GM12875 (cell line): ENCODE measurements around the gene KANSL2.
"Not testable (repeated sequence)": the region's sequence is repeated elsewhere in the genome, so short reads cannot be mapped to it uniquely, and the experiment has no call there.

Experiments used
- H3K4me3 ChIP-seq: one replicate; pipeline ENCODE4 v1.5.1; 2011; ENCODE audit warnings: low read depth, low read length, control low read depth
- TF ChIP-seq, protein P1 (sequence below): IDR thresholded peaks from 2 replicates; pipeline ENCODE4 v1.5.1; 2011; ENCODE audit warnings: low read depth, mild to moderate bottlenecking, control low read depth, inconsistent platforms, low read length, moderate library complexity, borderline replicate concordance; ENCODE audit not compliant: insufficient read depth

The KANSL2 gene

DNA sequence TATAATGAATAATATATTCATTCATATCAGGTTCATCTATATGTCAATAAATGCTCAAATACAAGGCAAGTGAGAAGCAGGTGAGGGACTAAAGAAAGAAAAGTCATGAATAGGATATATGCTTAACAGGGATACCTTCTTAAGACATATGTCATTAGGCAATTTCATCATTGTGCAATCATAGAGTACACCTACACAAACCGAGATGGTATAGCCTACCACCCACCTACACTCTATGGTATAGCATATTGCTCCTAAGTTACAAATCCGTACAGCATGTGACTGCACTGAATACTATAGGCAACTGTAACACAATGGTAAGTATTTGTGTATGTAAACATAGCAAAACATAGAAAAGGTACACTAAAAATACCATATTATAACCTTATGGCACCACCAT is 39.0 kb downstream of the KANSL2 start:
- TF ChIP-seq, protein P1, sequence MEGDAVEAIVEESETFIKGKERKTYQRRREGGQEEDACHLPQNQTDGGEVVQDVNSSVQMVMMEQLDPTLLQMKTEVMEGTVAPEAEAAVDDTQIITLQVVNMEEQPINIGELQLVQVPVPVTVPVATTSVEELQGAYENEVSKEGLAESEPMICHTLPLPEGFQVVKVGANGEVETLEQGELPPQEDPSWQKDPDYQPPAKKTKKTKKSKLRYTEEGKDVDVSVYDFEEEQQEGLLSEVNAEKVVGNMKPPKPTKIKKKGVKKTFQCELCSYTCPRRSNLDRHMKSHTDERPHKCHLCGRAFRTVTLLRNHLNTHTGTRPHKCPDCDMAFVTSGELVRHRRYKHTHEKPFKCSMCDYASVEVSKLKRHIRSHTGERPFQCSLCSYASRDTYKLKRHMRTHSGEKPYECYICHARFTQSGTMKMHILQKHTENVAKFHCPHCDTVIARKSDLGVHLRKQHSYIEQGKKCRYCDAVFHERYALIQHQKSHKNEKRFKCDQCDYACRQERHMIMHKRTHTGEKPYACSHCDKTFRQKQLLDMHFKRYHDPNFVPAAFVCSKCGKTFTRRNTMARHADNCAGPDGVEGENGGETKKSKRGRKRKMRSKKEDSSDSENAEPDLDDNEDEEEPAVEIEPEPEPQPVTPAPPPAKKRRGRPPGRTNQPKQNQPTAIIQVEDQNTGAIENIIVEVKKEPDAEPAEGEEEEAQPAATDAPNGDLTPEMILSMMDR: no peak
- no peak overlapping the region for H3K4me3 ChIP-seq

DNA sequence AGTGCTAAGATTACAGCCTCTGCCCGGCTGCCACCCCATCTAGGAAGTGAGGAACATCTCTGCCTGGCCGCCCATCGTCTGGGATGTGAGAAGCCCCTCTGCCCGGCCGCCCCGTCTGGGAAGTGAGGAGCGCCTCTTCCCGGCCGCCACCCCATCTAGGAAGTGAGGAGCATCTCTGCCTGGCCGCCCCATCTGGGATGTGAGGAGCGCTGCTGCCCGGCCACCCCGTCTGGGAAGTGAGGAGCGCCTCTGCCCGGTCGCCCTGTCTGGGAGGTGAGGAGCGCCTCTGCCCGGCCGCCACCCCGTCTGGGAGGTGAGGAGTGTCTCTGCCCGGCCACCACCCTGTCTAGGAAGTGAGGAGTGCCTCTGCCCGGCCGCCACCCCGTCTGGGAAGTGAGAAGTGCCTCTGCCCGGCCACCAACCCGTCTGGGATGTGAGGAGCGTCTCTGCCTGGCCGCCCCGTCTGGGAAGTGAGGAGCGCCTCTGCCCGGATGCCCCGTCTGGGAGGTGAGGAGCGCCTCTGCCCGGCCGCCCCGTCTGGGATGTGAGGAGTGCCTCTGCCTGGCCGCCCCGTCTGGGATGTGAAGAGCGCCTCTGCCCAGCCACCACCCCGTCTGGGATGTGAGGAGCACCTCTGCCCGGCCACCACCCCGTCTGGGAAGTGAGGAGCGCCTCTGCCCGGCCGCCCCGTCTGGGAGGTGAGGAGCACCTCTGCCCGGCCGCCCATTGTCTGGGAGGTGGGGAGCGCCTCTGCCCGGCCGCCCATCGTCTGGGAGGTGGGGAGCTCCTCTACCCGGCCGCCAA is 40.1 kb downstream of the KANSL2 start:
- not testable (repeated sequence) for H3K4me3 ChIP-seq

DNA sequence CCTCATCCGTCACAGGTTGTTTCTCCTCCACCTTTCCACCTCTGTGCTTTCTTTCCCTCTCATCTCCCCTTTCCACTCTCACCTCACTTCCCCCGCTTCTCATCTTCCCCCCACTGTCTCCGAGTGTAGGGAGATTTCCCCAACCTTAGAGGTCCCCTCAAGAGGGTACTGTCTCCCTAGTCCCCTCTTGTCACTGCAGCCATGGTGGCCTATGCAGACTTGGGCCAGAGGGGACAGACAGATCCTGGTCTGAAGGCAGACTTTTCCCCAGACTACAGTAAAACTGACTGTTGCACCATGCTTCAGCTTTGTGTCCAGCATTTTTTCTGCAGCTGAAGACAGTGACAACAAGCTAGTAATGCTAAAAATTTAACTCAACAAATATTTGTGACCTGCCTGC is 41.2 kb downstream of the KANSL2 start:
- no peak overlapping the region for H3K4me3 ChIP-seq
- TF ChIP-seq, protein P1: no peak

DNA sequence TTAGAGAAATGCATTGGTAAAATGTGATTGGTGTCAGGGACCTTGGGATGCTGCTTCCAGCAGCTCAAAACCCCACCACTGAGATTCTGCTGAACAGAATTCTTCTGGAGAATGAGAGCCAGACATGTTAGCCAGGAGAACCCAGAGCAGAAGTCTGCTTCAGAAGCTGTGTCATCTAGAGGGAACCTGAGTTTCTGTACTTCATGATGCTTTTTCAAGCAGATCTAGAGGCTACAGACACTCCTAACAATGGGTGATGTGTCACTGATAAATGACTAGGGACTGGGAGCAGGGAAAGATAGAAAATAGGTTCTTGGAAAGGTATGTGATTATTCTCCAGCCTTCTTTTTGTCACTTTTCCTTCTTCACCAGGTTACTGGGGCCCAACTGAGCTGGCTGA is 41.6 kb downstream of the KANSL2 start:
- H3K4me3 ChIP-seq: no peak overlapping the region
- TF ChIP-seq, protein P1: no peak

DNA sequence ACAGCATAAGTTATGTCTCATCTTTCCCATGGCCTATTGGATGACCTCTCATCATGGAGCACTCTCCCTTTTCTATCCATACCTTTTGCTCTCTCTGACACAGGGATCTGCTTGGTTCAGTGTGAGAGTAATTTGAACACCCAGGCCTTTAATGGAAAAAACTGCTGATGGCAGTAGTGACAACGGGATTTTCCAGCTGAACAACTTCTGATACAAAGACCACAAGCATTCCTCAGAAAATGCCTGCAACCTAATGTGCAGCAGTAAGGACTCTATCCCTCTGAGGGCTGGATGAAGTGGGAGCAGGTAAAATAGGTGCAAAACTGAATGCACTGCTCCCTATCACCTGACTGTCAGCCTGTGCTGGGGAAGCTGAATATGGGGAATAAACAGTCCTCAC is 51.0 kb downstream of the KANSL2 start:
- TF ChIP-seq, protein P1: no peak
- H3K4me3 ChIP-seq: no peak overlapping the region

DNA sequence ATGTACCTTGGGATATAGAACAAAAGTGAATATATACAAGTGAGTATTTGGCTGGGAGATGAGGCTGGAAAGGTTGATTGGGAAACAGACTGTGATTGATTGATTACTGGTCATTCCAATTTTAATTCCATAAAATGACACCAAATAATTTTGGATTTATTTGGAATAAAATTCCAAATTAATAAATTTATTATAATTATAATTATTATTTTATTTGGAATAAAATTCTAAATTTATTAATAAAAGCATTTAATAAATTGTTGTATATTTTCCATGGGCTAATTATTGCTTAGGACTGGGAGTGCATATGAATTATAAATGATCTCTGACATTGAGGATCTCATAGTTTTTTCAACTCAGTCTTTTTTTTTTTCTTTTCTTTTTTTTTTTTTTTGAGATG is 51.7 kb downstream of the KANSL2 start:
- H3K4me3 ChIP-seq: no peak overlapping the region
- TF ChIP-seq, protein P1: no peak

DNA sequence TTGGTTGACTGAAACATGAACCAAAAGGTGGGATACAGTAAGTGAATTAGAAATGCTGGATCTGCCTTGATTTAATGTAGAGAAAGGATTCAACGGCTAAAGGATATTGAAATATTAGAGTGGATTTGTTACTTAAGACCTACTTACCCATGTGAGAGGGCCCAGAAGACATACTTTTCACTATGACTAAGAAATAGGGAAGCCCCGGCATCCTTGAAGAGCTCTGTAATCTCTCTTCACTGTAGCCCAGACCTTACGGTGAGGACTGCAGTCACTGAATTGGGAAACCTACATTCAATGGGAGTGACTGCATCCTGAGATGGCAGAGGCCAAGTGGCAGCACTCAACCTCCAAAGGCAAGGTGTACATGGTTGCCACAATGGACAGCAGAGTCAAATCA is 52.5 kb downstream of the KANSL2 start:
- TF ChIP-seq, protein P1: no peak
- no peak overlapping the region for H3K4me3 ChIP-seq
